ENCODE results near the gene EPS8. TPM values are rescaled to one million over a fixed set of nuclear protein-coding genes. Genes with fewer than 3 reads are reported as not detected.
"Not testable (repeated sequence)": the region's sequence is repeated elsewhere in the genome, so short reads cannot be mapped to it uniquely, and the experiment has no call there.

EPS8 gene
- total RNA-seq, 1 experiment from 2014 or later, result 32.0 TPM

DNA sequence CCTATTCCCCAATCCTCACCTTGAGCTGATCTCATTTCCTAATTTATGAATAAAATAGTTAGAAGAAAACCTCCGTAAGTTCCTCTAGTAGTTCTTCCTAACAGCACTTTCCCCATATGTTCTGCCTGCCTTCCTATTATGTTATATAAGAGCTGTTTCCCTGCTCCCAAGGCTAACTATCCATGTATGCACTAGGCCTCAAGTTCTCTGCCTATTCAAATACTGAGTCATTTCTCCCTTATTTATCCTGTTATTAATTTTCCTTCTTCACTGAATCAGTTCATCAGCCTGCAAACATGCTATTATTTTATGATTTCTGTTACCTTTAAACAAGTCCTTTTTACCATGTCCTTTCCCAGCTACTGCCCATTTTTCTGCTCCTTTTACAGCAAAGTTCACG lies 164.1 kb downstream of the EPS8 start:
- TF ChIP-seq TCF7L2 (IDR thresholded peaks at IDR 0.05; ENCODE audit: low read depth, low read length) (no peak), SIN3A (IDR thresholded peaks at IDR 0.05; ENCODE audit: borderline replicate concordance, insufficient read depth, low read depth, low read length) (no peak), POLR2AphosphoS5 (IDR thresholded peaks at IDR 0.05; ENCODE audit: low read depth, low read length) (no peak)
- TF ChIP-seq, protein P1, sequence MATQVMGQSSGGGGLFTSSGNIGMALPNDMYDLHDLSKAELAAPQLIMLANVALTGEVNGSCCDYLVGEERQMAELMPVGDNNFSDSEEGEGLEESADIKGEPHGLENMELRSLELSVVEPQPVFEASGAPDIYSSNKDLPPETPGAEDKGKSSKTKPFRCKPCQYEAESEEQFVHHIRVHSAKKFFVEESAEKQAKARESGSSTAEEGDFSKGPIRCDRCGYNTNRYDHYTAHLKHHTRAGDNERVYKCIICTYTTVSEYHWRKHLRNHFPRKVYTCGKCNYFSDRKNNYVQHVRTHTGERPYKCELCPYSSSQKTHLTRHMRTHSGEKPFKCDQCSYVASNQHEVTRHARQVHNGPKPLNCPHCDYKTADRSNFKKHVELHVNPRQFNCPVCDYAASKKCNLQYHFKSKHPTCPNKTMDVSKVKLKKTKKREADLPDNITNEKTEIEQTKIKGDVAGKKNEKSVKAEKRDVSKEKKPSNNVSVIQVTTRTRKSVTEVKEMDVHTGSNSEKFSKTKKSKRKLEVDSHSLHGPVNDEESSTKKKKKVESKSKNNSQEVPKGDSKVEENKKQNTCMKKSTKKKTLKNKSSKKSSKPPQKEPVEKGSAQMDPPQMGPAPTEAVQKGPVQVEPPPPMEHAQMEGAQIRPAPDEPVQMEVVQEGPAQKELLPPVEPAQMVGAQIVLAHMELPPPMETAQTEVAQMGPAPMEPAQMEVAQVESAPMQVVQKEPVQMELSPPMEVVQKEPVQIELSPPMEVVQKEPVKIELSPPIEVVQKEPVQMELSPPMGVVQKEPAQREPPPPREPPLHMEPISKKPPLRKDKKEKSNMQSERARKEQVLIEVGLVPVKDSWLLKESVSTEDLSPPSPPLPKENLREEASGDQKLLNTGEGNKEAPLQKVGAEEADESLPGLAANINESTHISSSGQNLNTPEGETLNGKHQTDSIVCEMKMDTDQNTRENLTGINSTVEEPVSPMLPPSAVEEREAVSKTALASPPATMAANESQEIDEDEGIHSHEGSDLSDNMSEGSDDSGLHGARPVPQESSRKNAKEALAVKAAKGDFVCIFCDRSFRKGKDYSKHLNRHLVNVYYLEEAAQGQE (IDR thresholded peaks at IDR 0.05; ENCODE audit: insufficient read depth in 1 of 2, low read depth in 2 of 2, low read length in 1 of 2), result no peak
- TF ChIP-seq, protein P2, sequence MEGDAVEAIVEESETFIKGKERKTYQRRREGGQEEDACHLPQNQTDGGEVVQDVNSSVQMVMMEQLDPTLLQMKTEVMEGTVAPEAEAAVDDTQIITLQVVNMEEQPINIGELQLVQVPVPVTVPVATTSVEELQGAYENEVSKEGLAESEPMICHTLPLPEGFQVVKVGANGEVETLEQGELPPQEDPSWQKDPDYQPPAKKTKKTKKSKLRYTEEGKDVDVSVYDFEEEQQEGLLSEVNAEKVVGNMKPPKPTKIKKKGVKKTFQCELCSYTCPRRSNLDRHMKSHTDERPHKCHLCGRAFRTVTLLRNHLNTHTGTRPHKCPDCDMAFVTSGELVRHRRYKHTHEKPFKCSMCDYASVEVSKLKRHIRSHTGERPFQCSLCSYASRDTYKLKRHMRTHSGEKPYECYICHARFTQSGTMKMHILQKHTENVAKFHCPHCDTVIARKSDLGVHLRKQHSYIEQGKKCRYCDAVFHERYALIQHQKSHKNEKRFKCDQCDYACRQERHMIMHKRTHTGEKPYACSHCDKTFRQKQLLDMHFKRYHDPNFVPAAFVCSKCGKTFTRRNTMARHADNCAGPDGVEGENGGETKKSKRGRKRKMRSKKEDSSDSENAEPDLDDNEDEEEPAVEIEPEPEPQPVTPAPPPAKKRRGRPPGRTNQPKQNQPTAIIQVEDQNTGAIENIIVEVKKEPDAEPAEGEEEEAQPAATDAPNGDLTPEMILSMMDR (IDR thresholded peaks at IDR 0.05), result no peak
- H3K9me3 ChIP-seq (ENCODE audit: control insufficient read depth, insufficient read depth, low read depth, low read length), result no peaks in the 10 kb centered on the region
- no peak for DNase-seq (ENCODE audit: low read depth, low spot score)
- no peak overlapping the region for H3K4me3 ChIP-seq (ENCODE audit: low read depth in 2 of 2, low read length in 2 of 2)
- no peaks in the 10 kb centered on the region for H3K27me3 ChIP-seq (ENCODE audit: control insufficient read depth, insufficient read depth, low read length)
- CTCF ChIA-PET, result no interaction called here
- ATAC-seq, result no peak
- in situ Hi-C loops (cut with HindIII; ENCODE audit: low pct_unique_long_range_greater_than_20kb, low sequenced_read_pairs) (no loop called here), intact Hi-C loops (cut with micrococcal nuclease; ENCODE audit: unreplicated experiment) (no loop called here)
- H3K27ac ChIP-seq (ENCODE audit: low read length), result no peak overlapping the region
- no TSS peak for BruUV-seq (replicated peaks)
- peaks cover 4% of the 10 kb centered on the region; the same call in 1 of the 2 replicates for H3K36me3 ChIP-seq (ENCODE audit: control insufficient read depth, insufficient read depth, low read length)
- peaks cover 10% of the 10 kb centered on the region; the same call in 1 of the 2 replicates for H3K4me1 ChIP-seq (ENCODE audit: control insufficient read depth, insufficient read depth, low read length)
- POLR2A ChIA-PET, result no interaction called here

DNA sequence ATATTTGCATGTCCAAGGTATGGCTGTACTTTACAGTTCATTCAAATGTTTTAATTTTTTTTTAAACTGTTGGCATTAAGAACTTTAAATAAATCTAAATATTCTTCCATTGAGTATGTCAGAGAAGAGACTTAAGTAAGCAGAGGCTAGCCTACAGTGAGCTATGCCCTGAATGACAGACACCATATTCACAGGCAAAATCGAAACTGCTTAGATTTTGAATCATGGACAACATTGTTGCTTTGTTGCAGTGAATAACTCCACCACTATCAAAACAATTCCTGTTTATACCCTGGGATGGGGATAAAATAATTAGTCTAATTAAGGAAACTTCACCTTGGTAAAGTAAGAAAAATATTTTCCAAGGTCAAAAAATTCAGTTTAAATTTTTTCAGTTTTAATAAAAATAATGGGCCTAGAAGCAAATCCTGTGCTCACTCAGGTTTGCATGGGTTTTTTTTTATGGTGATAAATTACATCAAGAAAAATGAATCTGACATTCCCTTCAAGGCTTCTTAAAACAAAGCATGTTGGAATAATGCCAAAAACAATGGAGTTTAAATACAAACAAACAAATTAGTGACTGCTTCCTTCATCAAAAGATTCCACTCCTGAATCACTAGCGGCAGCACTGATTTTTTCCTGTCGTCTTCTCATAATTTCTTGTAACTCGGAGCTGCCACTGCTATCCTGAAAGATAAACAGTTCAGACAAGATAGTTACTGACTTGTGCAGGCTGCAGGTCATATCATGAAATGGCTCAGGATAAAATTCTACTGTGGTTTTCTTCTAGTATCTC lies 168.2 kb downstream of the EPS8 start:
- CTCF ChIA-PET, result no interaction called here
- no TSS peak for BruUV-seq (replicated peaks)
- no peak for DNase-seq (ENCODE audit: low read depth, low spot score)
- Histone ChIP-seq H3K9me3 (ENCODE audit: control insufficient read depth, insufficient read depth, low read depth, low read length) (no peaks in the 10 kb centered on the region), H3K27me3 (ENCODE audit: control insufficient read depth, insufficient read depth, low read length) (no peaks in the 10 kb centered on the region), H3K4me1 (ENCODE audit: control insufficient read depth, insufficient read depth, low read length) (no peaks in the 10 kb centered on the region), H3K36me3 (ENCODE audit: control insufficient read depth, insufficient read depth, low read length) (peaks cover 4% of the 10 kb centered on the region; the same call in 1 of the 2 replicates), H3K27ac (ENCODE audit: low read length) (no peak overlapping the region), H3K4me3 (ENCODE audit: low read depth in 2 of 2, low read length in 2 of 2) (no peak overlapping the region)
- POLR2A ChIA-PET, result interaction anchor here (0.5 kb wide), 1 partner anchor 40 kb away, joined by 10 read pairs; no protein-coding TSS in a partner anchor
- intact Hi-C loops (cut with micrococcal nuclease; ENCODE audit: unreplicated experiment), result no loop called here
- in situ Hi-C loops (cut with HindIII; ENCODE audit: low pct_unique_long_range_greater_than_20kb, low sequenced_read_pairs), result no loop called here
- ATAC-seq, result no peak
- TF ChIP-seq SIN3A (IDR thresholded peaks at IDR 0.05; ENCODE audit: borderline replicate concordance, insufficient read depth, low read depth, low read length), result no peak
- TF ChIP-seq, protein P1 (IDR thresholded peaks at IDR 0.05; ENCODE audit: insufficient read depth in 1 of 2, low read depth in 2 of 2, low read length in 1 of 2), result no peak
- TF ChIP-seq POLR2AphosphoS5 (IDR thresholded peaks at IDR 0.05; ENCODE audit: low read depth, low read length), result no peak
- TF ChIP-seq, protein P2 (IDR thresholded peaks at IDR 0.05), result no peak
- no peak for TF ChIP-seq TCF7L2 (IDR thresholded peaks at IDR 0.05; ENCODE audit: low read depth, low read length)

DNA sequence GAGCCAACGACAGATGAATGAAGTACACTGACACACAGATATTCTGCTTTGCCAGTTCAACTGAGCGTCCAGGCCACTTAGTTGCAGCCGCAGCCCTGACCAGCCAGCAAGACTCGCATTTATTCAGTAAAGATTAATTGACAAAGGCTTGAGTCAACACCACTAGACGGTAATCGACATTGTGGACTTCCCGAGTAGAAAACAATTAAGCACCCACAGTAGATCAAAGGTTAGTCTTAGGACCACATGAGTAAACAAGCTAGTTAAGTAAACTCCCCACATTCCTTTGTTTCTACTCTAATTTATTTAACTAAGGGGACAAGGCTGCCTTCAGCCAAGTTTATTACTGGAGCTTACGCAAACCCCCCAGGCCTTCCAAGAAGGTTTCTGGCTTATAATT lies 172.7 kb downstream of the EPS8 start:
- H3K36me3 ChIP-seq (ENCODE audit: control insufficient read depth, insufficient read depth, low read length); CTCF ChIA-PET; H3K27ac ChIP-seq (ENCODE audit: low read length); H3K9me3 ChIP-seq (ENCODE audit: control insufficient read depth, insufficient read depth, low read depth, low read length); H3K4me3 ChIP-seq (ENCODE audit: low read depth in 2 of 2, low read length in 2 of 2); H3K4me1 ChIP-seq (ENCODE audit: control insufficient read depth, insufficient read depth, low read length); ATAC-seq; intact Hi-C loops (cut with micrococcal nuclease; ENCODE audit: unreplicated experiment); H3K27me3 ChIP-seq (ENCODE audit: control insufficient read depth, insufficient read depth, low read length); POLR2A ChIA-PET; in situ Hi-C loops (cut with HindIII; ENCODE audit: low pct_unique_long_range_greater_than_20kb, low sequenced_read_pairs); DNase-seq (ENCODE audit: low read depth, low spot score); BruUV-seq (replicated peaks): not testable (repeated sequence)
